ENCODE measurements around the gene KLF11. TPM values are rescaled to one million over a fixed set of nuclear protein-coding genes. Genes with fewer than 3 reads are reported as not detected.

The KLF11 gene
- total RNA-seq, 3 donors from 2014 or later (not counting 1 experiment from before 2014, with no cell fraction given) = 47.3 to 85.8 (median 49.3) TPM

DNA sequence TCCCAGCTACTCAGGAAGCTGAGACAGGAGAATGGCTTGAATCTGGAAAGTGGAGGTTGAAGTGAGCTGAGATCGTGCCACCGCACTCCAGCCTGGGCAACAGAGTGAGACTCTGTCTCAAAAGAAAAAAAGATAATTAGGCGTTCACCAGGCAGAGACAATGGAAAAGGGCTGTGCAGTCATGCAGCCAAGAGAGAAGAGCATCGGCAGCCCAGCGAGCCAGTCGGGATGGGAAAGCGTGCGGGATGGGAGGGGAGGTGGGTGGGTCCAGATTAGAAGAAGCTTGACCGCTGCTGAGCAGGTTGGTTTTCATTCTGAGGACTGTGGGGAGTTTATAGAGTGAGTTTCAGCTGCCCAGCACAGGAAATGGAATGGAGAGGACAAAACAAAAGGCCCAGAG, 51.8 kb downstream of the KLF11 start:
- Mint-ChIP-seq H3K36me3 (no peaks in the 10 kb centered on the region), H3K27ac (no peak overlapping the region), H3K4me3 (no peak overlapping the region), H3K27me3 (ENCODE audit: low read depth in 2 of 2) (peaks cover 17 to 18% of the 10 kb centered on the region in 2 donors), H3K9me3 (no peaks in the 10 kb centered on the region), H3K4me1 (peaks cover 15 to 16% of the 10 kb centered on the region in 2 donors)
- DNase-seq (no peak), ATAC-seq (no peak)
- intact Hi-C loops (cut with micrococcal nuclease) = no loop called here
- Histone ChIP-seq H3K4me1 (ENCODE audit: control insufficient read depth, insufficient read depth, low read length) (peaks cover 10% of the 10 kb centered on the region), H3K4me3 (ENCODE audit: low read length) (no peak overlapping the region), H3K27me3 (ENCODE audit: control insufficient read depth, insufficient read depth, low read length) (peaks cover 17% of the 10 kb centered on the region), H3K9me3 (ENCODE audit: control insufficient read depth, insufficient read depth, low read length) (peaks cover 4% of the 10 kb centered on the region), H3K36me3 (ENCODE audit: control insufficient read depth, insufficient read depth, low read length) (no peaks in the 10 kb centered on the region), H3K27ac (ENCODE audit: low read length) (no peak overlapping the region)
- WGBS (ENCODE audit: insufficient coverage) = 78% methylated on average over 9 of the region's 9 CpGs
- TF ChIP-seq CTCF (IDR thresholded peaks at IDR 0.05) = no peak

- H3K9me3 ChIP-seq (ENCODE audit: control insufficient read depth, insufficient read depth, low read length) = peaks cover 4% of the 10 kb centered on the region
Measured at GRCh38 chr2:10096641-10097040, 53.3 kb downstream of the KLF11 start.

DNA sequence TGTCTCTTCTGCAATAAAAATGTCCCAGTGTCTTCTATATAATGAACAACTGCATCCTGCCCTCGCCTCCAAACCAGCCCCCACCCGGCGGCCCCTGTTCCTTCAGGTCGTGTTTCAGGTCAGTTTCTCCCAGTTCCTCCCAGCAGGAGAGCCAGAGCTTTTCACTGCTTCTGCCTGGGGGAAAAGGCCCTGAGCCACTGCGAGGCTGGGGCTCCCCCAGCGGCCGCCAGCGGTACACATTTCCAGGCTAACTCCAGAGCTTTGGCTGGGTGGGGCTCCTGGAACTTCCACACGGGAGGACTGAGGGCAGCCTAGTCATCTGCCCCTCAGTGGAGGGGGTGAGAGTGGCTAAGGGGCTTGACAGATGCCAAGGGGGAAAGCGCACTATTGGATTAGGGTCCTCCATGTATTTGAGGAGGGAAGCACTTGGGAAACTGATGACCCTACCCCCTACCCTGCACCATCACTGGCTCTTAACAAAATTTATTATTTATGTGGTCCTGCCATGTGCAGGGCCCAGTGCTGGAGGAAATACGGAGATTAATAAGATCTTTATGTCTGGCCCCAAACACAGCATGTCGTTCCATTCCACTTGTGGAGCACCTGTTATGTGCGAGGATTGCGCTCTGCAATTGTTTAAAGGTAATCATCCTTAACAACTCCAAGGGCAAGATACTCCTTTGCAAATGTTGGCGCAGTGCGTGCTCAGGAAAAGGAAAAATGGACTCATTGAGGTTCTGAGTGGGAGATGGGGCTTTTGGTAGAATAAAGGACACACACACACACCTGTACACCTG, 54.2 kb downstream of the KLF11 start:
- TF ChIP-seq CTCF (IDR thresholded peaks at IDR 0.05) = peak; percentile 77
- intact Hi-C loops (cut with micrococcal nuclease) = loop anchor here (1.0 kb wide), 1 partner anchor 25 kb away; no protein-coding TSS in a partner anchor
- H3K27ac Mint-ChIP-seq = no peak overlapping the region
- peaks cover 7% of the 10 kb centered on the region for H3K27me3 ChIP-seq (ENCODE audit: control insufficient read depth, insufficient read depth, low read length)
- H3K27me3 Mint-ChIP-seq (ENCODE audit: low read depth in 2 of 2) = peaks cover 9 to 13% of the 10 kb centered on the region in 2 donors
- H3K4me3 Mint-ChIP-seq = no peak overlapping the region
- H3K27ac ChIP-seq (ENCODE audit: low read length) = no peak overlapping the region
- DNase-seq = peak; percentile 27 to 60
- no peaks in the 10 kb centered on the region for H3K36me3 Mint-ChIP-seq
- peak; percentile 60 to 79 (median 72) for ATAC-seq
- H3K9me3 ChIP-seq (ENCODE audit: control insufficient read depth, insufficient read depth, low read length) = peaks cover under 1% of the 10 kb centered on the region
- H3K9me3 Mint-ChIP-seq = no peaks in the 10 kb centered on the region
- WGBS (ENCODE audit: insufficient coverage) = 33% methylated on average over 13 of the region's 16 CpGs
- H3K36me3 ChIP-seq (ENCODE audit: control insufficient read depth, insufficient read depth, low read length) = no peaks in the 10 kb centered on the region
- H3K4me3 ChIP-seq (ENCODE audit: low read length) = no peak overlapping the region
- H3K4me1 ChIP-seq (ENCODE audit: control insufficient read depth, insufficient read depth, low read length) = no peaks in the 10 kb centered on the region
- H3K4me1 Mint-ChIP-seq = peaks cover 1 to 7% of the 10 kb centered on the region in 2 donors

More at GRCh38 chr2:10096641-10097040, 53.3 kb downstream of the KLF11 start:
- DNase-seq = no peak
- H3K27ac ChIP-seq (ENCODE audit: low read length) = no peak overlapping the region
- H3K4me3 ChIP-seq (ENCODE audit: low read length) = no peak overlapping the region
- no peaks in the 10 kb centered on the region for H3K9me3 Mint-ChIP-seq
- intact Hi-C loops (cut with micrococcal nuclease) = loop anchor here (1.0 kb wide), 1 partner anchor 24 kb away; no protein-coding TSS in a partner anchor
- H3K27me3 Mint-ChIP-seq (ENCODE audit: low read depth in 2 of 2) = peaks cover 15 to 18% of the 10 kb centered on the region in 2 donors
- H3K36me3 ChIP-seq (ENCODE audit: control insufficient read depth, insufficient read depth, low read length) = no peaks in the 10 kb centered on the region
- H3K4me1 Mint-ChIP-seq = peaks cover 7 to 10% of the 10 kb centered on the region in 2 donors
- TF ChIP-seq CTCF (IDR thresholded peaks at IDR 0.05) = no peak
- peaks cover 2% of the 10 kb centered on the region for H3K4me1 ChIP-seq (ENCODE audit: control insufficient read depth, insufficient read depth, low read length)
- H3K27ac Mint-ChIP-seq = no peak overlapping the region
- H3K27me3 ChIP-seq (ENCODE audit: control insufficient read depth, insufficient read depth, low read length) = peaks cover 12% of the 10 kb centered on the region
- WGBS (ENCODE audit: insufficient coverage) = 97% methylated on average over 10 of the region's 10 CpGs
- no peak overlapping the region for H3K4me3 Mint-ChIP-seq
- no peak for ATAC-seq
- no peaks in the 10 kb centered on the region for H3K36me3 Mint-ChIP-seq
